Breast epithelium (tissue), 4 donors: ENCODE results near the gene CPNE4. TPM values are rescaled to one million over a fixed set of nuclear protein-coding genes. Genes with fewer than 3 reads are reported as not detected.

Experiments used
- DNase-seq, 2 donors: peaks; one replicate each; pipeline ENCODE4 v3.0.0-alpha.2; 2019; ENCODE audit warnings: low spot score in 2 of 2
- H3K27ac ChIP-seq, 2 donors: fragments of 200-600 bp; sonication (generic) in 1 of 2; one replicate each; pipeline ENCODE4 v1.5.1; 2016 to 2019; ENCODE audit warnings: mild to moderate bottlenecking in 1 of 2
- H3K27me3 ChIP-seq, 2 donors: fragments of 200-600 bp; sonication (generic) in 1 of 2; one replicate each; pipeline versions ENCODE4 v1.5.1 to v1.6.0; 2017 to 2019; ENCODE audit warnings: control low read depth in 1 of 2, mild to moderate bottlenecking in 1 of 2
- H3K36me3 ChIP-seq: fragments of 200-600 bp; one replicate; pipeline ENCODE4 v1.5.1; 2019
- H3K4me1 ChIP-seq, 2 donors: fragments of 200-600 bp; sonication (generic); one replicate each; pipeline ENCODE4 v1.5.1; 2016 to 2019; ENCODE audit warnings: control low read depth in 1 of 2
- H3K4me3 ChIP-seq, 3 donors: fragments of 200-600 bp; sonication (generic); 1 replicate in 2 of 3; 2 replicates in 1 of 3; pipeline ENCODE4 v1.5.1; 2016 to 2019; ENCODE audit warnings: mild to moderate bottlenecking in 3 of 3, moderate library complexity in 2 of 3
- H3K9me3 ChIP-seq, 2 donors: fragments of 200-600 bp; sonication (generic) in 1 of 2; one replicate each; pipeline ENCODE4 v1.5.1; 2016 to 2019; ENCODE audit warnings: control low read depth in 1 of 2
- POLR2A ChIP-seq: fragments of 450-650 bp; IDR thresholded peaks from one replicate; pipeline ENCODE4 v1.6.1; 2016; ENCODE audit warnings: antibody characterized with exemption, mild to moderate bottlenecking, moderate library complexity
- POLR2AphosphoS5 ChIP-seq, 3 donors: sonication (generic); formaldehyde crosslinking; IDR thresholded peaks; one replicate each; pipeline ENCODE4 v1.6.1; 2017; ENCODE audit warnings: antibody characterized with exemption in 3 of 3
- intact Hi-C: fragments of 100-400 bp; cut with DNase I; formaldehyde crosslinking; loops from one replicate; pipeline ENCODE4 v1.15.1; 2023; ENCODE audit warnings: low total_unique reads
- total RNA-seq, 3 donors: library from RNA; depleted of rRNA; stranded (reverse); fragments of >200 nt; gene quantifications; one replicate each; pipeline ENCODE4 v1.1.0, GENCODE V29; 2016
- TF ChIP-seq, protein P1 (sequence below), 3 donors: fragments of 450-650 bp; IDR thresholded peaks; one replicate each; pipeline ENCODE4 v1.5.1; 2016 to 2017; ENCODE audit warnings: antibody characterized with exemption in 3 of 3, mild to moderate bottlenecking in 3 of 3, moderate library complexity in 3 of 3

Gene CPNE4
- total RNA-seq, 3 donors from 2014 or later: 0.16 TPM; not detected in 2

DNA sequence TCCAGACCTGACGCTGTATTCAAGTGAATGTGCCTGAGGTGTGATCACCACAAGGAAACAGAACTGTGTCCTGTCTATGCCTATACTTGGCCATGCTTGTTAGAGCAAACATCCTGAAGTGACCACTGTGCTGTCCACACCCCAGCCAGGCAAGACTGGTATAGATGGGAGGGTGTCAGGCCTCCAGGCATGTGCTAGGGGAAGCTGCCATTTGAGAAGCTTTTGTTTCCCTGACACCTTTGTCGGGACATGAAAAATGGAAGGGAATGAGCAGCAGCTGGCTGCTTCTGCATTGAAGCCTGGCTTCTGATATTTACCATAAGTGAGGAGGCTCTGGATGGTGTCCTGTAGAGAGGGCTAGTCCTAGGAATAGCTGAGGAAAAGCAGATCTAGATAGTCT is 106.2 kb downstream of the CPNE4 start:
- H3K9me3 ChIP-seq: no peaks in the 10 kb centered on the region
- intact Hi-C loops: no loop called here
- H3K4me3 ChIP-seq: no peak overlapping the region
- no peak for DNase-seq
- H3K36me3 ChIP-seq: no peaks in the 10 kb centered on the region
- H3K27me3 ChIP-seq: no peaks in the 10 kb centered on the region
- no peaks in the 10 kb centered on the region for H3K4me1 ChIP-seq
- TF ChIP-seq, protein P1, sequence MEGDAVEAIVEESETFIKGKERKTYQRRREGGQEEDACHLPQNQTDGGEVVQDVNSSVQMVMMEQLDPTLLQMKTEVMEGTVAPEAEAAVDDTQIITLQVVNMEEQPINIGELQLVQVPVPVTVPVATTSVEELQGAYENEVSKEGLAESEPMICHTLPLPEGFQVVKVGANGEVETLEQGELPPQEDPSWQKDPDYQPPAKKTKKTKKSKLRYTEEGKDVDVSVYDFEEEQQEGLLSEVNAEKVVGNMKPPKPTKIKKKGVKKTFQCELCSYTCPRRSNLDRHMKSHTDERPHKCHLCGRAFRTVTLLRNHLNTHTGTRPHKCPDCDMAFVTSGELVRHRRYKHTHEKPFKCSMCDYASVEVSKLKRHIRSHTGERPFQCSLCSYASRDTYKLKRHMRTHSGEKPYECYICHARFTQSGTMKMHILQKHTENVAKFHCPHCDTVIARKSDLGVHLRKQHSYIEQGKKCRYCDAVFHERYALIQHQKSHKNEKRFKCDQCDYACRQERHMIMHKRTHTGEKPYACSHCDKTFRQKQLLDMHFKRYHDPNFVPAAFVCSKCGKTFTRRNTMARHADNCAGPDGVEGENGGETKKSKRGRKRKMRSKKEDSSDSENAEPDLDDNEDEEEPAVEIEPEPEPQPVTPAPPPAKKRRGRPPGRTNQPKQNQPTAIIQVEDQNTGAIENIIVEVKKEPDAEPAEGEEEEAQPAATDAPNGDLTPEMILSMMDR (IDR thresholded peaks at IDR 0.05): no peak
- no peak for TF ChIP-seq POLR2AphosphoS5 (IDR thresholded peaks at IDR 0.05)
- TF ChIP-seq POLR2A: no peak
- no peak overlapping the region for H3K27ac ChIP-seq

DNA sequence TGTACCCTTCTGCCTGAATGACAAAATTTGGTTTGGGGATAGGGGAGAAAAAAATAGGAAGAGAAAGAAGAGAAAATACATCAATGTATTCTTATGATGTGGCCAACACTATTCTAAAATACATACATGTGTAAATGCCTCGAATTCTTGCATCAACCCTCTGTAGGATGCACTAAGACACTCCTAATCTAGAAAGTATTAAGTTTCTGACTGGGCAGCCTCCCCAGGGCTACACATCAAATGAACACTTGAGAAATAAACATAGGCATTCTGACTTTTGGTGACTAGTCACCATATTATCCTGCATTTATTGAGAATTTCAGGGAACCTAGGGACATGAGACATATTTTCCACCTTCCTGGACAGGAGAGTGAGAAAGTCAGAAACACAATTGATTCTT is 109.2 kb downstream of the CPNE4 start:
- Histone ChIP-seq H3K4me1 (no peaks in the 10 kb centered on the region), H3K27me3 (no peaks in the 10 kb centered on the region), H3K36me3 (no peaks in the 10 kb centered on the region), H3K9me3 (no peaks in the 10 kb centered on the region), H3K4me3 (no peak overlapping the region), H3K27ac (no peak overlapping the region)
- intact Hi-C loops: no loop called here
- no peak for DNase-seq
- TF ChIP-seq, protein P1 (IDR thresholded peaks at IDR 0.05): no peak
- TF ChIP-seq POLR2A: no peak
- TF ChIP-seq POLR2AphosphoS5 (IDR thresholded peaks at IDR 0.05): no peak

DNA sequence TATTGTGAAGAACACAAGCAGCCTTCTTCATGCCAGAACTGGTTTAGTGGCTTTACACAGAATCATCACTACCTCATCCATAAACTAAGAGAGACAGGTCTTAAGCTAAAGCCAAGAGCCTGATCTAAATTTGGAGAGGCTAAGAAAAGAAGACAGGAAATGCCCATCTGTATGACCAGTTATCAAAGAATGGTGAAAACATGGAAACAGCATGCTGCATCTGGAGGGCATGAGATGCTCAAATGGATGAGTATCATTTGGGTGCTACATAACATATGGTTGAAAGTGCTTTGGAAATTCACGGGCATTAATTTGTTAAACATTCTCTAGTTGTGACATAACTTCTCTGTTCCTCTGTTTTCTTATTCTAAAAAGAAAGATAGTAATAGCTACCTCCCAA is 112.5 kb downstream of the CPNE4 start:
- Histone ChIP-seq H3K27ac (no peak overlapping the region), H3K27me3 (no peaks in the 10 kb centered on the region), H3K36me3 (no peaks in the 10 kb centered on the region), H3K4me1 (no peaks in the 10 kb centered on the region), H3K9me3 (no peaks in the 10 kb centered on the region), H3K4me3 (no peak overlapping the region)
- intact Hi-C loops: no loop called here
- DNase-seq: no peak
- no peak for TF ChIP-seq POLR2AphosphoS5 (IDR thresholded peaks at IDR 0.05)
- TF ChIP-seq, protein P1 (IDR thresholded peaks at IDR 0.05): no peak
- TF ChIP-seq POLR2A: no peak

DNA sequence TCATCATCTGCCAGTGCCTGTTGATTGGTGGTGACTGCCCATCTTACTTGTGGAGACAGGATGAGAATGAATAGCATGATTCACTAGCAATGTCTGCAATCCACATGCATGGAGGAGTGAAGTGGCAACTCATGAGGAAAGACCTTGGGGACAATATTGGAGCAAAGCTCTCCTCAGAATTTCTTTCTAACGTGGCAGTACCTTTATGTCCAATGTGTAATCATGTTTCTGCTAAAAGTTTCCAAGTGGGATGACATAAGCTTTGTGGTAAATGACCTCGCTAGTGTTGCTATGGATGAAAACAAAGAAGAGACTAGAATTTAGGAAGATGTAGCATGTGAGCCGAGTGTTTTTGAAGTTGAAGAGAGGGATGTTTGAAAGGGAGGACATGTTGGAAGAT is 117.8 kb downstream of the CPNE4 start:
- no peaks in the 10 kb centered on the region for H3K36me3 ChIP-seq
- no peak overlapping the region for H3K4me3 ChIP-seq
- no peaks in the 10 kb centered on the region for H3K9me3 ChIP-seq
- H3K27me3 ChIP-seq: no peaks in the 10 kb centered on the region
- no peak overlapping the region for H3K27ac ChIP-seq
- DNase-seq: no peak
- intact Hi-C loops: no loop called here
- no peaks in the 10 kb centered on the region for H3K4me1 ChIP-seq
- TF ChIP-seq POLR2AphosphoS5 (IDR thresholded peaks at IDR 0.05) (no peak), POLR2A (no peak)
- TF ChIP-seq, protein P1 (IDR thresholded peaks at IDR 0.05): no peak

DNA sequence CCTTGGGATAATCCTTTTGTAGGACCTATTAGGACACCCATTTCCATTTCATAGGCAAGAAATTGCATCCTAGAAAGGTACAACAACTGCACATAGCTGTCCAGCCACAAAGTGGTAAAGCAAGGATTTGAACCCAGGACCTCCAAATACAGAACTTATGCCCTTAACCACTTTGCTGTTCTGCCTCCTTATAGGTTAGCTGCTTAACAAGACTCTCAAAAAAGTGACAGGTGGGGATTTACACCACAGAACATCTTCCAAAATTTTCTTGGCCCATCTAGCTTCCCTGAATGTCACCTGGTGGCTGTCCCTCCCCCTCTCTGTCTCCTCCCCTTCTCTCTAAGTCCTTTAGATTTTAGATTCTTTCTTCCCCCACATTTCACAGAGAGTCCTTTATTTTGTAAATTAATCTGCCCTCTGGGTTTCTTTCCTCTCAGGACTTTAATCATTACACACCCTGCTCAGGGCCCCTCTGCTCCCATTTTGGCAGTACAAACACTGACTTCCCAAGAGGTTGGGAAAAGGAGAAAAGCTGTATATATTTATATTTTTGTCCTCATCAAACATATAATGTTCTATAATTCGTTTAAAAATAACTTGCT is 120.6 kb downstream of the CPNE4 start:
- DNase-seq: no peak
- Histone ChIP-seq H3K9me3 (no peaks in the 10 kb centered on the region), H3K27me3 (no peaks in the 10 kb centered on the region), H3K4me3 (no peak overlapping the region), H3K36me3 (no peaks in the 10 kb centered on the region), H3K27ac (no peak overlapping the region), H3K4me1 (no peaks in the 10 kb centered on the region)
- TF ChIP-seq POLR2AphosphoS5 (IDR thresholded peaks at IDR 0.05) (no peak), POLR2A (no peak)
- TF ChIP-seq, protein P1 (IDR thresholded peaks at IDR 0.05): no peak
- intact Hi-C loops: no loop called here
